ENCODE results near the gene SIDT1. TPM values are rescaled to one million over a fixed set of nuclear protein-coding genes. Genes with fewer than 3 reads are reported as not detected.

The SIDT1 gene
- total and polyA plus RNA-seq, 4 donors: 0.08 to 2.2 (median 0.82) TPM

GRCh38 chr3:113573728-113574127 lies 41.4 kb downstream of the SIDT1 start:
- H3K9me3 ChIP-seq (ENCODE audit: control insufficient read depth in 4 of 4, low read length in 3 of 4): no peaks in the 10 kb centered on the region
- H3K4me3 ChIP-seq (ENCODE audit: low read depth in 1 of 3, low read length in 3 of 3): no peak overlapping the region
- 70% methylated on average over 3 of the region's 3 CpGs for WGBS
- no peaks in the 10 kb centered on the region for H3K4me1 ChIP-seq (ENCODE audit: control insufficient read depth in 4 of 4, insufficient read depth in 4 of 4, low read length in 3 of 4)
- no peaks in the 10 kb centered on the region for H3K36me3 ChIP-seq (ENCODE audit: control insufficient read depth in 4 of 4, insufficient read depth in 3 of 4, low read depth in 1 of 4, low read length in 3 of 4)
- H3K9ac ChIP-seq (ENCODE audit: low read depth in 1 of 2, low read length in 2 of 2): no peak overlapping the region
- no peak for DNase-seq (ENCODE audit: low spot score)
- TF ChIP-seq ZBTB33 (IDR thresholded peaks at IDR 0.05) (no peak), RAD21 (IDR thresholded peaks at IDR 0.05) (no peak), MAX (IDR thresholded peaks at IDR 0.05) (no peak), EGR1 (IDR thresholded peaks at IDR 0.05; ENCODE audit: low read depth in 2 of 2) (no peak), FOXA2 (IDR thresholded peaks at IDR 0.05) (no peak), REST (IDR thresholded peaks at IDR 0.05) (no peak), ATF3 (IDR thresholded peaks at IDR 0.05) (no peak), GABPA (IDR thresholded peaks at IDR 0.05 in 1 of 2, conservative IDR thresholded peaks at IDR 0.05 in 1 of 2) (no peak), RXRA (IDR thresholded peaks at IDR 0.05) (no peak), HNF4G (IDR thresholded peaks at IDR 0.05) (no peak), JUND (IDR thresholded peaks at IDR 0.05) (no peak), HNF4A (conservative IDR thresholded peaks at IDR 0.05) (no peak)
- H3K27ac ChIP-seq (ENCODE audit: low read depth in 1 of 2, low read length in 2 of 2): no peak overlapping the region
- H3K27me3 ChIP-seq (ENCODE audit: control insufficient read depth in 4 of 4, insufficient read depth in 4 of 4, low read length in 3 of 4): no peaks in the 10 kb centered on the region

- Histone ChIP-seq H3K36me3 (ENCODE audit: control insufficient read depth in 4 of 4, insufficient read depth in 3 of 4, low read depth in 1 of 4, low read length in 3 of 4) (no peaks in the 10 kb centered on the region), H3K9ac (ENCODE audit: low read depth in 1 of 2, low read length in 2 of 2) (no peak overlapping the region), H3K27me3 (ENCODE audit: control insufficient read depth in 4 of 4, insufficient read depth in 4 of 4, low read length in 3 of 4) (no peaks in the 10 kb centered on the region), H3K9me3 (ENCODE audit: control insufficient read depth in 4 of 4, low read length in 3 of 4) (no peaks in the 10 kb centered on the region), H3K4me3 (ENCODE audit: low read depth in 1 of 3, low read length in 3 of 3) (no peak overlapping the region), H3K27ac (ENCODE audit: low read depth in 1 of 2, low read length in 2 of 2) (no peak overlapping the region), H3K4me1 (ENCODE audit: control insufficient read depth in 4 of 4, insufficient read depth in 4 of 4, low read length in 3 of 4) (no peaks in the 10 kb centered on the region)
- no peak for DNase-seq (ENCODE audit: low spot score)
- 72% methylated on average over 2 of the region's 2 CpGs for WGBS
- TF ChIP-seq REST (IDR thresholded peaks at IDR 0.05): no peak
- TF ChIP-seq ATF3 (IDR thresholded peaks at IDR 0.05): no peak
- no peak for TF ChIP-seq GABPA (IDR thresholded peaks at IDR 0.05 in 1 of 2, conservative IDR thresholded peaks at IDR 0.05 in 1 of 2)
- no peak for TF ChIP-seq JUND (IDR thresholded peaks at IDR 0.05)
- TF ChIP-seq FOXA2 (IDR thresholded peaks at IDR 0.05): no peak
- TF ChIP-seq MAX (IDR thresholded peaks at IDR 0.05): no peak
- no peak for TF ChIP-seq RXRA (IDR thresholded peaks at IDR 0.05)
- TF ChIP-seq TAF1 (conservative IDR thresholded peaks at IDR 0.05): no peak
- TF ChIP-seq RAD21 (IDR thresholded peaks at IDR 0.05): no peak
- TF ChIP-seq FOXA1 (IDR thresholded peaks at IDR 0.05): no peak
- TF ChIP-seq EGR1 (IDR thresholded peaks at IDR 0.05; ENCODE audit: low read depth in 2 of 2): no peak
- TF ChIP-seq HNF4A (conservative IDR thresholded peaks at IDR 0.05): no peak
- no peak for TF ChIP-seq YY1 (IDR thresholded peaks at IDR 0.05)
- no peak for TF ChIP-seq ZBTB33 (IDR thresholded peaks at IDR 0.05)
- TF ChIP-seq HNF4G (IDR thresholded peaks at IDR 0.05): no peak
- no peak for TF ChIP-seq CTCF (IDR thresholded peaks at IDR 0.05; ENCODE audit: low read depth, low read length, missing input control)
Measured at GRCh38 chr3:113574213-113574612, 41.9 kb downstream of the SIDT1 start.

All from liver (tissue), 9 donors.